DMS79 treated with DMSO at 0.1 percent for 48 hours (cell line): ENCODE measurements around the gene MAGI2.

ENCODE experiments used
- DNase-seq: peaks from one replicate; lab custom pipeline; 2025; lab: John Stamatoyannopoulos, UW

Gene MAGI2

DNA sequence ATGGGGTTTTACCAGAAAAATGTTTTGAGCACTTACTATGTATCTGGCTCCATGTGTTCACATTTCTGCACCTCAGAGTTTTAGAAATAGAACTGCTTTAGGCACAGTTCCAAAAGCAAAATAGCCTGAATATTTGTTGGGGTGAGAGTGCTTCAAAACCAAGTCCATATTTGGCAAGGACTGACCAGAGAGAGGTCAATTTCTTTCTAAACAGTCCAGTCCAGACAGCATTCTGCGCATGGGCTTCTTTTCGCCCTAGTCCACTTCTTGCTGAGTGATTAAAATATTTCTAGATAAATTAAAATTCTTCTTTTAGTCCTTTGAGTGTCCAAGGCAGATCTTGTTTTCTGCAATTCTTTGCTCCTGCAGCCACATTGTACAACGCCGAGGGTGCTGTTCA, 1227.9 kb downstream of the MAGI2 start:
- no peak for DNase-seq

DNA sequence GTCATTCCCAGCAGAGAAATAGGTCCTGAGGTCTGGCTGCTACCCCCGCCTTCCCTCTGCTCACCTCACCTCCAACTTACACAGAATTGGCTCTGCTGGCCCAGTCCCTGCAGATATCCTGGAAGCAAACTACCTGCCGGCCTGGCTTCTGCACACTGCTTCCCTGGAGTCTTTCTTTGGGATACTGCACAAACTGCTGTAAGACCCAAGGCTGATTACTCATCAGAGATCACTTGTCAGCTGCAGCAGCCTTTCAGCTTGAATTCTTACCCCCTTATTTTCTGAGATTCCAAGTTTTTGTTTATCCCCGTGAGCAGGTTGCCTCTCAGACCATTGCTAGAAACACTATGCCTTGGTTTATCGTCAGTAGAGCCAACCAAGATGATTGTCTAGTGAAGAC, 1228.5 kb downstream of the MAGI2 start:
- no peak for DNase-seq

DNA sequence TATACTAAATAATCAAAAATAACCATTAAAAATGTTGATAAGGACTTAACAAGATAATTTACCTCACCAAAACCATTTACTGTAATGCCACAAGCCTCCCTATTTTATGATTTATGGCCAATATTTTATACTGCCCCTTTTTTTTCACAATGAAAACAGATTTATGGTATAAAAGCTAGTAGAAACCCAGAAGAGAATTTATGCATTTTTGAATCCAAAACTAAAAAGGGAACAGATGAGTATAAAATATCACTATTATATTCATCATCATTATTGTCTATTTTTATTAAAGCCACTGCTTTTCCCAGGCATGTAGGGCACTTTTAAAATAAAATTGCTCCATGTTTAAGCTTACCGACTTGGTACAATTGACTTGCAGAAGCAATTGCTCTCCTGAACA, 1229.9 kb downstream of the MAGI2 start:
- DNase-seq, result no peak

DNA sequence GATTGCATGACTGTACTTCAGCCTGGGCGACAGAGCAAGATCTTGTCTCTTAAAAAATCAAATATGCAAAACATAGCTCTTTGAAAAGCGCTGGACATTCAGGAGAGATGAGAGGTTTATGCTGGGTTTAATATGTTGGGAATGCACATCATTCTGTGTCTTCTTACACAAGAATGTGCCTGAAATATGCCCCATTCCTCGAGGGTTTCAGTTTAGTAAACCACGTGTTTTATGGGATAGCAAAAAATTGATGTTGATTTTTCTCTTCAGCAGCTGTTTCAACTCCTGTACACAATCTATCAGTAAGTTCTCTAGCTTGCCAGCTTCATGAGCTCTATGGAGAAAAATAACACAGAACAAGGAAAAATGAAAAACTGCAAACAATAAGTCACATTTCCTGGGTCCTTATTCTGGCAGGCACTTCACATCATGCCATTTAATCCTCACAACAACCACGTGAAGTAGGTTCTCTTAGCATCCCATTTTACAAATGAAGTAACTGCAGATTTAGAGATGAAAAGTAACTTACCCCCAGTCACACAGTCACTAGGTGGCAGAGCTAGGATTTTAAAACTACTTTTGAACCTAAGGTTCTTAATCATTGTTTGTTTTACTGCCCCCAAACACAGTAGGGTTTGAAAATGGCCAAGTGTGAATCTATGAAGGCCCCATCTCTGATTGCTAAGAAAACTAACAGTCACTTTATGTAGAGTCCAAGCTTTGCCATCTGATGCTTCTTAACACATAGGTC, 1231.3 kb downstream of the MAGI2 start:
- no peak for DNase-seq

DNA sequence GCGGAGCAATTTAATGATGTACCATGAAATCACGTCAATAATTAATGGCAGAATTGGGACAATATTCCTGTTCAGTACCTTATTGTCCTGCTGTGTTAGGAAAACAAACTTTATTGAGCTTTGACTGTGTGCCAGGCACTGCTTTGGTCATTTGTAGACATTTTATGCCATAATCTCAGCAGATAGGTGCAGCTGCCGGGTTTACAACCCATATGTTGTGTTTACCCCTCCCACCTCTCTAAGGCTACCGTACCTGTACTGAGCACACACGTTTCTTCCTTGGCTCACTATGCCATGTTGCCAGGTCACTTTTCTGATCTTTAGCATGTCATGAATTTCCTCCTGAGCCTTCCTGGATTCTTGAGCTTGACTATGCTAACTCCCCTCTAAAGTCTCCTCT, 1232.7 kb downstream of the MAGI2 start:
- DNase-seq, result no peak

DNA sequence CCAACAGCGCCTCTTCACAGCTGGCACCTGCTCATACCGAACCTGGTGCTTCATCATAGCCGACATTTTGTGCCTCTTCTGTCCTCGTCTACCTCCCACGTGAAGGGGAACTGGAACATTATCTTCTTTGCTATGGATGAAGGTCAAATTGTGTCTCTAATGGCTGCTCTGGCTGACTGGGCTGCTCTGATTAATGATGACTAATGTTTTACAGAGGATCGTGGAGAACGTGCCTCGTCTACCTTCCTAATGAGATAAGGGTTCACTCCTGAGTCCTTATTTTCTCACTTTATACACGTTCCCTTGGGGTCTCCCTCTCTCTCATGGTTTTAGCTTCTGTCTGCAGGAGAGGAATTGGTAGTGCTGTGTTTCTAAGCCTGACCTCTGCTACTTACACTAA, 1234.6 kb downstream of the MAGI2 start:
- DNase-seq, result no peak

DNA sequence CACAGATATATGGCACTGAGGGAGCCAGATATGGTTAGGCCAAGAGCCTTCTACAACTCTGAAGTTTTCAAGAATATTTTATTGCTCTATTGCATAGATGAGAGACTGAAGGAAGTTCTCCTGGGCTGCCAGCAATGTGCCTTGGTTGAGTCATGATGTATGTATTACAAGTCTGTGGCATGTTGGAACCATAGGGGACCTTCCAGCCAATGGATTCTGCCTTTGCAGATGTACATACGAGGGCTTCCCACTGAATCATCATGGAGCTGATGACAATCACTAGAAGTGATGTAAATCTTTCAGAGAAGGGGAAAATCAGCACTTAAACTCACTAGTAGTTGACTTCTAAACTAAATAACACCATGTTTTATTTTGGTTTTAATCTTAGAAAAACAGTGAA, 1235.4 kb downstream of the MAGI2 start:
- DNase-seq, result no peak

DNA sequence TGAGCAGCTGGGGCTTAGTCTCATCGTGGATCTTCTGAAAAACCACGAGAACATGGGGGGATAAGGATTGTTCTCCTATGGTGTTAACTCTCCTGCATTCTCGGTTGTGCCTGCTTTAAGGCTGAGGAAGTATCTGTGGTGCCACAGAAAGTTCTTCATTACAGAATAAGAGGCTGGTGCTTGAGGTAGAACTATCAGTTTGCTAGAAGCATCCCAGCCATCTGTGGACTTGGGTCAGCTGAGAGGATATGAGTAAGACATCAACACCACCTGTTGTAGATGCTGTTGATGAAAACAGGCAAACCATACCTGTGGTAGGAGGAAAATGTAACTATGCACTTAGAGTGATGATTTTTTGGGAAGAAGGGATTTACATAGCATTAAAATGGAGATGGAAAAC, 1238.3 kb downstream of the MAGI2 start:
- no peak for DNase-seq

DNA sequence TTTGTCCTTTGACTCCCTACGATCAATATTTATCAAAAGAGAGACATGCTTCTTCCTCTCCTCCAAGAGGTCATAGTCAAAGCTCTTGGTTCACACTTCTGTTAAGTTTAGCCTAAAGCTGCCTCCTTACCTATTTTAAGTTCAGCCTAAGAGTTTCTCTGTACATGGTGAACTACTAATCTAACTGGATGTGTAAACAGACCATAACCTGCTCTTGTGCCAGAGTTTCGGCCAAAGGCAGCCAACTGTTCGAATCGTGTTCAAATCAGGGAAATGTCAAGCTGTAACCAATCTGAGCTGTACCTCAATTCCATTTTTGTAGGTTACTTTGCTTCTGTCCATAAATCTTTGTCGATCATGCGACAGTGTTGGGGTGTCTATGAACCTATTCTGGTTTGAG, 1240.1 kb downstream of the MAGI2 start:
- DNase-seq, result no peak

DNA sequence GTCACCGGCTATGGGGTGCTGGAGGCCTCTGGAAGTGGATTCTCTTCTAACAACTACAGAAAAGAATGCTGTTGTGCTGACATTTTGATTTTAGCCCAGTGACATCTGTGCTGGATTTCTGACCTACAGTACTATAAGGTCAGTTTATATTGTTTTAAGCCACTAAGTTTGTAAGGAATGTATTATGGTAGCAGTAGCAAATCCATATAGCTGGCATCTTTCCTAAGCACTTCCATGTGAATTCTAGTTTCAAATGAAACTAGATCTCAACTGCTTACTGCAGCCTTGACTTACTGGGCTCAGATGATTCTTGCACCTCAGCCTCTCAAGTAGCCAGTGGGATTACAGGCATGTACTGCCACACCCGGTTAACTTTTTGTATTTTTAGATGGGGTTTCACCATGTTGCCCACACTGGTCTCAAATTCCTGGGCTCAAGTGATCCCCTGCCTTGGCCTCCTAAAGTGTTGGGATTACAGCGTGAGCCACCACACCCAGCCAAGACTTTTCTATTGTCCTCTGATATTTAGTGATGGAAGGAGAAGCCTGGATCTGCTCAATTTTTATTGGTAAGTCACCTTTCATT, 1240.9 kb downstream of the MAGI2 start:
- DNase-seq, result no peak

DNA sequence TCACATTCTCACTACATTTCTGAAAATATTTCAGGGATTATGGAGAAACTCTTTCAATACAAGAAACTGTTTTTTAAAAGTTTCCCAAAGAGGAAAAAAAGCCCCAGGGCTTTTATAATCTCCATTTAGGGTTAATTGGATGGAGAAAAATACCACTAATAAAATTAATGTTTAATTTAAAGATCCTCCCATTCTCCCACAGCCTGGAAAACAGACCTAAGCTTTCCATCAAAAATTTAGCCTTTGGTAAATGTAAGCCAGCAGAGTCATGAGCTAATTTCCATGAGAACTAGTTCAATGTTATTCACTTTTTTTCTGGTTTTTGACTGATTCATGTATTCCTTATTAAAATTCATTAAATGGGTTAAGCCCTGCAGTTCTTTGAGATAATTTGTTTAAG, 1246.2 kb downstream of the MAGI2 start:
- DNase-seq, result no peak

DNA sequence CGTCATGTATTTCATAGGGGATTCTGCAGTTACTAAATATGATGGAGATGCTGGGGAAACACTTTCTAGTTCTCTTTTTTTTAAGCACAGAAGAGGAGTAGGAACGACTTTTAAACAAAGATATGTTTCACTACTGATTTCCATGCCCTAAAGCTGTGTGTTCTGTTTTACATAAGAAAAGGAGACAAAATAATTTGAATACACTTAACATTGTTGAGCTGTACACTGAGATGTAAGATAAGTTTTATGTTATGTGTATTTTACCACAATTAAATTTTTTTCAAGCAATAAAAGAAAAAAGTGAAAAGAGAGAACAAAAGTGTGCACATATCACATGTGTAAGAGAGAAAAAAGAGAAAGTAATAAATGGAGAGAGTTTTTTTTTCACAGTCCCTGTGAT, 1246.7 kb downstream of the MAGI2 start:
- DNase-seq, result no peak

DNA sequence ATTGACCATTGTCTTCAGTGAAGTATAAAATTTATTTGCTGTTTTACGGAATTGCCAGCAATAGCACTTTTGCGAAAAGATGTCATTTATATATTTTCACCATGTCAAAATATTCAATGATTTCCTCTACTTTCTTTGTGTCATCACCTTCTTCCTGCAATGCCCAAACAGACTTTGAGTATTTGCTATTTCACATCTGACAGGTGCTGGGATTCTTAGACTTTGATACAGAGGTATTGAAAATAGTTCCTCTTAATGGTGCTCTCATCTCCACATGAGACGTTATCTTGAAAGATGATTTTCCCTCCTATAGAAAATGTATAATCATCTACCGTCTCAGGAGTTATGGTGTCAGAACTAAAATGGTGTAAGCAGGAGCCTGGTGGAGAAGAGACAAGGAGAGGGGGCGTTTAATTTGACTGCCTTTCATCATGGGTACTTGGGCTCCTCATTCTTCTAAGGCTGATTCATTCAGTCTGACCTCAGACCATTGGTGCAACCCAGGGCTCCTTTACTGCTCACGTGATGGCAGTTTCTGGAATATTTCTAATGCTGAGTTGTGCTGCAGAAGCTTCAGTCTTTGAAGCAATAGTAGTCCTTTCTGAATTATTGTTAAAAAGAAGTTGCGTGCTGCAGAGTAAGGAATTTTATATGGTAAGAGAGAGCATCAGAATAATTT, 1250.3 kb downstream of the MAGI2 start:
- no peak for DNase-seq

DNA sequence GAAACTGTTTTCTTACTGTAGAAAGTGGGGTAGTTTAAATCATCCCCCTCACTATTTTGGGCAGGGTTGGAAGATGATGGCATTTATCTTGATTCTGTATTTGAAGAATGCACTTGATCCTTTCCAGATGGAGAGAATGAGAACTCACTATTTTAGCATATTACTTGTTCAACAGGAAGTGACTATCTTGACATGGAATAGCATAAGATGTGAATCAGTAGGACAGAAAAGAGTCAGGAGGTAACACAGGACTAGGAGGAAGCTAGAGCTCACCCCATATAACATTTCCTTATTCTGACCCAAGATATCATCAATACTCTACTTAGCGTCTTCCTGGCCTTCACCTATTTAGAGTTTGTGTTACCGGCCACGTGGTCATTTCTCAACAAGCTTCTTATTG, 1254.7 kb downstream of the MAGI2 start:
- DNase-seq, result no peak

DNA sequence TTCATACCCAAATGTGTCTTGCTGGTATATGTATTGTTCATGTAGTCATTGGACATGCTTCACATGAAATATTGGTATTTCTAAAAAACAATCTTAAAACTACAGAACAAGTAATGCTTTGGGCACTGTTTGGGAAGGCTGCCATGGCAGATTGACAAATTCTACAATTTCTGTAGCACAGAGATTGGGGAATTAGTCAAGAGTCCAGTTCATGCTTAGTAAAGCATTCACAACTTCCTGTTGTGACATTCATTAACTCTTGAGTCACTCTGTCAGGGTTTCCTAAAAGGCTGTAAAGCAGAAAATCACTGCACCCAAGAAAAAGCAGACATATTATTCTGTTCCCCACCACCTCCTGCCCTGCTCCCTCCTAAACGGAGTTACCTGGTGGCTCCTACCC, 1256.0 kb downstream of the MAGI2 start:
- DNase-seq, result no peak

DNA sequence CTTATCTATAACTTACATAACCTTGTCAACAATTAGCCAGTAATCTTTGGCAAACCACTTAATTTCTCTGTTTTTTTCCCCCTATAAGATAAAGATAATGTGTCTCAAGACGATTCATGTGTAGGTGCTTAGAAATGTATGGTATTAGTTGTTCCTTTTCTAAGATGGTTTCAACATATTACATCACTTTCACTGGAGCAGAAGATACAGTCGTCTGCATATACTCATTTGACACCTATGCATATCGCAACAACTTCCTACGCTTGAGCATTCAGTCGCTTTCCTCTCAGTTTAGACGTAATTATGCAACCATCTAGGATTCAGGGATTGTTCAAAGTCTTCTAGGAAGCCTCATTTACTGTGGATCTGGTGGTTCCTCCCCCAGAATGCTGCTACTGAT, 1258.2 kb downstream of the MAGI2 start:
- no peak for DNase-seq

DNA sequence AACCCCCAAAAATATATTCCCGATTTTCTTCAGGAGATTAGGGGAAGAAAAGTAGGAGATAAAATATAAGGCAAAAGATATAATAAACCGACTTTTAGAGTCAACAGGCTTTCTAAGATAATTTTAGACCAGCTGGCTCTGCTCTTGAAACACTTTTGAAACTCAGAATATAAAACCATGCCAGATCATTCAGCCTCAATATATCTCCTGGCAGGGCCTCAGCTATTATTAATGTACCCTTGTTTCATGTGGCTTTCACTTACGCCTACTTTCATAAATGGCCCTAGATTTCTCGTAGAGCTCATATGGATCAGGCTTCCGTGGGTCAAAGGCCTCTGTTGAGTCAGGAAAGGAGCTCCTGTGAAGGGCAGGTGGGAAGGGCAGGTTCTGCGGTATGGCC, 1258.9 kb downstream of the MAGI2 start:
- no peak for DNase-seq

DNA sequence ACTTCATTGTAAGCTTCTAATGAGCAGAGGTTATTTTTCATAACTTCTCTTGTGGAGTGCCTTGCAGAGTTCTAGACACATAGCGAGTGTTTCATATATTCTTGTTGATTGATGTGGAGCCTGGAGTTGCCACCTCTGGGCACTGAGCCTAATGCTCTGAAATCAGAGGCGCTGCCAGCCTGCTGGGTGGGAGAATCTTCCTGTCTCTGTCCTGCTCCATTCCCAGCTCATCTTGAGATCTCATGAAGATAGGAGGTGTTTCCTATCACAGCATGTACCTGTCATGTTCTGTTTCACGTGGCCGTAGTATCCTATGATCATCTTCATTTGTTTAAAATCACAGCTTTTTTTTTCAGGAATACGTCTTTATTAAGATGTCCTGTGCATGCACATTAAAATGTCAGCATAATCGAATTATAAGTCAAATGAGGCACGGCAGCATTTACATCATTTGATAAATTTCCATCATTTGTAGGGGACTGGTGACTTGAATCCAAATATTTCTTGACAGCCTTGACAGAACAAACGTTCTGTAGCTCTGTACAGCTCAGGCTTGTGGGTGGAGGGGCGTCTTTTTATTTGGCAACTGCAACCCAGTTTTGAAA, 1261.9 kb downstream of the MAGI2 start:
- no peak for DNase-seq

DNA sequence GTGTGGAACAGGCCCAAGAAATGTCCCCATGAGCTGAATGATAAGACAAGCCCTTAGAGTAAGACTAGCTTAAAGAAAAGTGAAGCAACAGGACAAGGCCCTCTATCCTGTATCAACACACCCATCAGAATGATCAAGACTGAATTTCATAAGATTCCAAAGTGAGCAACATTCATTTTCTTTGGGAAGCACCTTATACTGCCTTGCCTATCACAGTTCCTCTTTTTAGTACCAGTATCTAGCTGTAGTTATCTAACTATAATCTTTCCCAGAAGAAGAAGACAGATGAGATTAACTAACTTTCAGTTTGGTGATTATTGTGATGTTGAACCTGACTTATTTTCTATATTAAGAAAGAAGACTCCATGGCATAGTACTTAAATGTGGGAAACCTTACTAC, 1263.7 kb downstream of the MAGI2 start:
- no peak for DNase-seq

DNA sequence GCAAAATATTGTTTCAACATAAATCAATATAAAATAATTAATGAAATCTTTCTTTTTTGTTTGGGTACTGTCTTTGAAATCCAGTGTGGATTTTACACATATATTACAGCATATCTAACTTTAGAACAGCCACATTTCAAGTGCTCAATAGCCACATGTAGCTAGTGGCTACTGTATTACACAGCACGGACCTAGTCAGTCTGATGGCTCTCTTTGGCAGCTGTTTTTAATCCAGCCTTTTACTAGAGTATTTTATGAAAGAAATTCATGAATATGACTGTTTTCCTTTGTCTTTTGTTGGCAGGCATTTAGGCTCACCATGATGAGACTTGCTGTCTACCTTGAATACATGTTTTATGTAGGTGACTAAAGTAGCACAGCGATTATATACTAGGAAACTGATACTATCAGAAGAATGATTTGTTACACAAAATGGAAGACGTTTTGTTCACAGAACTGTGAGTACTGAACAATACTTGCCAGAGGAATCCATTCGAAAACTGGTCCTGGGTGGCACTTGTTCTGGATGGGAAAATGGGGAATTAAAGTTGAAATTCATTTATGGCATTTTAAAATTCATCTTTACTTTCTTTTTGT, 1268.2 kb downstream of the MAGI2 start:
- DNase-seq, result no peak

DNA sequence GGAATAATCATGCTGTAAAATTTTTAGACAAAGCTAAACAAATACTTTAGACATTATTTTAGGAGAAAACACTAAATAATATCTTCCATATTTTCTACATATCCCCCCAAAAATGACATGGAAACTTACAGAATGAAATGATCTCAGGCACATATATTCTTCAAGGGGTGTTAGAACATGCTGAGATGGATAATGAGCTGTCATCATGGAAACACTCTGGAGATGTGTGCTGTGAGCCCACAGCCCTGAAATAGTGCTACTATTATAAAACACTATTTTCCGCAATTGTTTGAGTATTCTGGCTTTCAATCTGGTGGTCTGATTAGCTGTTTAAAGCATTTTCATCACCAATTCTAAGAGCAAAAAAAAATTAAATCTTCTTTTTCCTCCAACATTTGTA, 1269.2 kb downstream of the MAGI2 start:
- no peak for DNase-seq

DNA sequence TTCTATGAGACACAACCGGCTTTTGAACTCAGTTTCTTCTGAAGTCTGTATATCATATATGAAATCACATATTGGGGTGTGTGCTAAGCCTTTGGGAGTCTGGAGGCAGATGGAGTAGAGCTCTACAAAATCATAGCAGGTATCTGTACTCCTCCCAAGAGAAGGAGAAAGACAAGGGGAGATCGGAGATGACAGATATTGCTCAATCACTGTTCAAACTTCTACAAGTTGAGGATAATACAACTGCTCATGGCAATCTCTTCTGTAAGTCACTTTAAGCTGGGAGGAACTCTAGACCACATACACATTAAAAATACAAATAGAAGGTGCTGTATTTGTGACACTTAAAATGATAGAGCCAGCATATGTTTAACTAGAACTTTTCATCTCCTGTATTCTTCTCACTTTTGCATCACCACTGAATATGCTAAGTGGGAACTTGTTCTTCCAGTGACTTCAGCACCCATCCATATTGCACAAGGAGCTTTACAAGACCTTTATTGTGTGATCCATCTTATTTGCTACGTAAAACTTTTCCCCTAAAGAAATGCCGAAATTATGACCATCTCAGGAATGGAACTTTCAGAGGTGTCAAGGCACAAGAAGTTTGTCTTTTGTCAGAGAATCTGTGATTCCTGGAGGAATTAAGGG, 1273.5 kb downstream of the MAGI2 start:
- DNase-seq, result no peak
